NCI-H82 treated with DMSO at 0.1 percent for 48 hours (cell line): ENCODE data around the gene HSD17B3.
"Not testable (repeated sequence)": the region's sequence is repeated elsewhere in the genome, so short reads cannot be mapped to it uniquely, and the experiment has no call there.

Experiments
- DNase-seq: peaks from one replicate; lab custom pipeline; 2025; ENCODE audit not compliant: unreplicated experiment; lab: John Stamatoyannopoulos, UW

Gene HSD17B3

GRCh38 chr9:96309850-96310249, 7.9 kb upstream of the HSD17B3 start:
- DNase-seq = no peak

- DNase-seq = not testable (repeated sequence)
Observed at GRCh38 chr9:96306958-96307357, 5.0 kb upstream of the HSD17B3 start.

- no peak for DNase-seq
Observed at GRCh38 chr9:96305171-96305570, 3.2 kb upstream of the HSD17B3 start.

DNA sequence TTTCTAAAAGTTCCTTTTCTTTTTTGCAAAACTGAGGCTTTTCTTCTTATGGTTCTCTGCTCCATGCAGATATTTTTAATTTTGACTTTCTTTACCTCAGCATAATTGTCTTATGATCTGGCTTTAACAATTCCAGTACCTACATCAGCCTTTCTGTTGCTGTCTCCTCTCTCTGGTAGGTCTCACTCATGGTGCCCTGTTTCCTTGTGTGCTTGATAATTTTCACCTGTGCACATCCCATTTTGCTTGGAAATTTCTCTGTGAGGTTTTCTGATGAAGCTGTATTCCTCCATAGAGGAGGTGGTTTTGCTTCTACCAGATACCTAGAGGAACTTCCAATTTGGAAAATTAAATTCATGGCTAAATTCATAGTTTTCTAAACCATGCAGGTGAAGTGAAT, 2.3 kb upstream of the HSD17B3 start:
- DNase-seq = no peak

GRCh38 chr9:96299823-96300222, 2.2 kb downstream of the HSD17B3 start:
- DNase-seq = no peak

DNA sequence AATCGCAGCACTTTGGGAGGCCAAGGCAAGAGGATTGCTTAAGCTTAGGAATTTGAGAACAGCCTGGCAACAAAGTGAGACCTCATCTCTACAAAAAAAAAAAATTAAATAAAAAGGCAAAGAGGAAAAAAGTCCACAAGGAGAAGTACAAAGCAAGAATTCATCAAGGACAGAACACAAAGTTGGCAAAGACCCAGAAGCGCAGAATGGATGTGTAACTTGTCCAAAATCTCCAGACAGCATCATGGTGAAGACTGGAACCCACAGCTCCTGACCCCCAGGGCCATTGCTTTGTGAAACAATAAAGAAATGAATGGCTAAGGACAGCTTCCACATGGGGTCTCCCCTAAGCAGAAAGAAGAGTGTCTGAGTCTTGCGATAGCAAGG, 7.8 kb downstream of the HSD17B3 start:
- no peak for DNase-seq

- no peak for DNase-seq
Observed at GRCh38 chr9:96293498-96294158, 8.3 kb downstream of the HSD17B3 start.

DNA sequence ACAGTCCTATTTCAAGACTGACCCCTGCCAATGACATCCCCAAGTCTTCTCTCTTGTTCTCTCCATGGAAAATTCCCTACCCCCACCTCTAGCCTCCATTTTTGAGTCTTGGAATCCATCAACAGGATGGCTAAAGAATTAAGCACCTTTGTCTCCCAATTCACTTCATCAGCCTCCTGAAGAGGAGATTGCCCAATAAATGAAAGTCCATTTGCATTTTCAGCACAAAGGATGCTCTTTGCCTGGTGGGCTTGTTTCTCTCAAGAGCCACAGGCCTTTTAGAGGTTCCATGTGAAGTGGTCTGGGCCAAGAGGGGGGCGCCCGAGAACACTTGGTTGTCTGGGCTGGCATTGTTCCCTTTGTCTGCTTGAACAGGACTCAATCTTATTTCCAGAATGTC, 12.6 kb downstream of the HSD17B3 start:
- no peak for DNase-seq

DNA sequence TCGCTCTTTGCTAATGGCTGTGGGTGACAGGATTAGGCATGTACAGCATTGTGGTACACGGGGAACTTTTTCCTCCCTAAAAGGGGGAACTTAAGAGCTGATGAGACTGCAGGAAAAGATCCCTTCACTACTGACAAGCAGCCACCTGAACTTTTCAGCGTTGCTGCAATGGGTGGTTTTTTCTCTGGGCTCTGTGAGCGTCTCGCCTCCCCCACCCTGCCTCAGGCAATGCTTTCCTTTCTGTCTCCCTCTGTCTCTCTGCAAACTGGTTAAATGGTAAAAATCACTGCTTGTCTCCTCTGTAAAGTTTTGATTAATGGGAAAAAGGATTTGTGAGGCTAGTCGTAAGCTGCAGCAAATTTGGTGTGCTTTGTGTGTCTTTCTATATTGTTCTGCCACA, 20.3 kb downstream of the HSD17B3 start:
- no peak for DNase-seq

GRCh38 chr9:96279932-96280331, 22.0 kb downstream of the HSD17B3 start:
- DNase-seq = no peak

DNA sequence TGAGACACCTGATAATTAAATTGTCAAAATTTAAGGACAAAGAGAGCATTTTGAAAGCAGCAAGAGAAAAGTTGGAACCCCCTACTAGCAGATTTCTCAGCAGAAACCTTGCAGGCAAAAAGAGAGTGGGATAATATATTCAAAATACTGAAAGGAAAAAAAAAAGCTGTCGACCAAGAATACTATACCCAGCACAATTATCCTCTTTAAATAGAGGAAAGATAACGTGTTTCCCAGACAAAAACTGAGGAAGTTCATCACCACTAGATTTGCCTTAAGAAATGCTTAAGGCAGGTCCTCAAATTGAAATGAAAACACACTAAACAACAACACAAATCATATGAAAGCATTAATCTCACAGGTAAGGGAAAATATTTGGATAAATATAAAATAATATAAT, 27.0 kb downstream of the HSD17B3 start:
- DNase-seq = no peak

GRCh38 chr9:96270236-96270744, 31.7 kb downstream of the HSD17B3 start:
- no peak for DNase-seq

DNA sequence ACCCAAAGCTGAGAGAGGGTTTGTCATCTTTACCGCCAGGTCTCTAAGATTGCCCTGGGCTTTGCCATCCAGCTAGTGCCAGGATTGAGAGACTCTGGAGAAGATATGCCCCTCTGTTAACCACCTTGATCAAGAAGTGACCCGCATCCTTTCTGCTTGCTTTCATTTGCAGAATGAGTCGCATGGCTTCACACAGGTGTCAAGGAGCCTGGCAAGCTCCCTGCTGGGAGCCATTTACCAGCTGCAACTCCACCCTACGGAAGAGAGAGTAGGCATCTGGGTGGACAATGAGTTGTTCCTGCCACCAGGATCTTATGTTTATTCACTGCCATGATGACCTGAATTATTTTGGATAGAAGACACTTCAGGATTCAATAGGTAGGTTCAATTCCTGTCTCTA, 43.0 kb downstream of the HSD17B3 start:
- no peak for DNase-seq

DNA sequence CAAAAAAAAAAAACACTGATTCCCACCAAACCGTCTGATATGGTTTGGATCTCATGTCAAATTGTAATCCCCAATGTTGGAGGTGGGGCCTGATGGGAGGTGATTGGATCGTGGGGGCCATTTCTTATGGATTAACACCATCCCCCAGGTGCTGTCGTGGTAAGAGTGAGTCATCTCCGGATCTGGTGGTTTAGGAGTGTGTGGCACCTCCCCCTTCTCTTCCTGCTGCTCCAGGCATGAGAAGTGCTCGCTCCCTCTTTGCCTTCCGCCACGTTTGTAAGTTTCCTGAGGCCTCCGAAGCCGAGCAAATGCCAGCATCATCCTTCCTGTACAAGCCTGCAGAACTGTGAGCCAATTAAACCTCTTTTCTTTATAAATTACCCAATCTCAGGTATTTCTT, 45.2 kb downstream of the HSD17B3 start:
- DNase-seq = peak; percentile 23

DNA sequence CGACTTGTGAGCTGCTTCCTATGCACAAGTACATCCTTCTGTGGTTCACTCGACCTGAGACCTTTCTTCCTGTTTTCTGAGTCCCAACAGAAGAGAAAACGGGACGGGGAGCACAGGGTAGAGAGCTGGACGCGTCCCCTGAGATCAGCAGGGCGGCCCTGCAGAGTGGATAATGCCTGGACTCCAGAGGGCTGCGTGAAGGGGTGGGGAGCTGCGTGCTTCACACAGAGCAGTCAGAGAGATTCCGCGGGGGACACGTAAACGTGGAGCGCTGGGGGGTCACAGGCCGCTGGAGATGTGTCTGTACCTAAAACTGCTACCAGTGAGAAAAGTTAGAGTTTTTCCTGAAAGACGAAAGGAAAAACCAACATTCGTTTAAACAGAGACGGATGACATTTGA, 46.3 kb downstream of the HSD17B3 start:
- no peak for DNase-seq

GRCh38 chr9:96253059-96253696, 48.8 kb downstream of the HSD17B3 start:
- no peak for DNase-seq

DNA sequence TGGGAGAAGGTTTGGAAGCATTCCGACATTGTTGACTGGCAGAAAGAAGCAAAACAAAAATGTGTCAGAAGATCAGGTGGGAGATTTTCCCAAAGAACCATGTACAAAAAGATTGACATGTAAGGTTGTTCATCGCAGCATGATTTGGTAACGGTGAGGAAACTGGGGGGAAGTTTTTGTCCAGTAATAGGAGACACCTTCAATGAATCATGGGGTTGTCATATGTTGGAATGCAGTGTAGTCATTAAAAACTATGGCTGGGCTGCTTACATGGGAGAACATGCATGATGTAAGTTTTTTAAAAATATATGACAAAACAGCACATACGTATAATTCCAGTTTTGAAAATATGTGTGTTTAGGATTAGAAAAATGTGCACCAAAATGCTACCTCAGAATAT, 50.5 kb downstream of the HSD17B3 start:
- DNase-seq = no peak

- no peak for DNase-seq
Observed at GRCh38 chr9:96249746-96250145, 52.2 kb downstream of the HSD17B3 start.

- DNase-seq = no peak
Observed at GRCh38 chr9:96246267-96246671, 55.7 kb downstream of the HSD17B3 start.

DNA sequence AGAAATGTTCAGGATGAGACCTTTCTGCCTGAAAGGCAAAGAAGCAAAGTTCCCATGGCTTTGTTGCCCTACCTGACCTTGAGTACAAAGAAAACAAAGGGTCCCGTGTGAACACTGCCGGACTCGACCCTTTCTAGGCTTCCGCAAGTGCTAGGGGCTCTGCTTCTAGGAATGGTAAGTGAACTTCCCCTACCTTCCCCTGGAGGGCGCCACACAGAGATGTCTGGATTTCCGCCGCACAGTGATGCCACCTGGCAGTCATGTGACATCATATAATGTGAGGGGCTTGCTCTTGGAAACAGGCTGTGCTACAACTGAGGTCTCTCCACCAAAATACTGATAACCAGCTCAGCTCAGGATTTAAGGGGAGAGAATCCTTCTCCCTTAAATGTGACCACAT, 56.6 kb downstream of the HSD17B3 start:
- no peak for DNase-seq

- DNase-seq = no peak
Observed at GRCh38 chr9:96243778-96244177, 58.2 kb downstream of the HSD17B3 start.

DNA sequence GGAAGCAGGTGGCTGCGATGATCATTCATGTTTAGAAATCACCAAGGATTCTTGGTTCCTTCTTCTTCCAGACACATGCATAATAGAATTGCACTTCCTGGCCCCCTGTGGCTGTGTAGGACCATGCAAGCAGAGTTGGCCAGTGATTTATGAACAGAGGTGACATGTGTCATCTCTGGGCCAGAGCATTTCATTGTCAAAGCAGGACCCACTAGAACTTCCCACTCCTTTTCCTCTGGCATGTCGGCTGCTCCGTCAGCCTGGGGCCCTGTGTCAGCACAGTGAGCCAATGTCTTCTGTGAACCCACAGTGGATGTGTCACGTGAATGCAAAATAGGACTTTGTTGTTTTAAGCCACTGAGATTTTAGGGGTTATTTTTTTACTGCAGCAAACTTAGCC, 59.2 kb downstream of the HSD17B3 start:
- DNase-seq = no peak

GRCh38 chr9:96241391-96241809, 60.6 kb downstream of the HSD17B3 start:
- no peak for DNase-seq
